Fibroblast of peridontal ligament (primary cell): Measurements from ENCODE around the gene ATG14.
"Not testable (repeated sequence)": the region's sequence is repeated elsewhere in the genome, so short reads cannot be mapped to it uniquely, and the experiment has no call there.

ENCODE experiments used
- DNase-seq: peaks from one replicate; pipeline ENCODE4 v3.0.0-alpha.2; 2010; ENCODE audit errors: extremely low read depth

Gene ATG14

GRCh38 chr14:55386037-55386808, 25.4 kb downstream of the ATG14 start:
- peak; percentile 38 for DNase-seq

- DNase-seq, result no peak
Observed at GRCh38 chr14:55384536-55384935, 27.1 kb downstream of the ATG14 start.

- DNase-seq, result no peak
Observed at GRCh38 chr14:55383541-55384140, 28.0 kb downstream of the ATG14 start.

GRCh38 chr14:55383056-55383466, 28.6 kb downstream of the ATG14 start:
- DNase-seq, result not testable (repeated sequence)

- no peak for DNase-seq
Observed at GRCh38 chr14:55382483-55382882, 29.1 kb downstream of the ATG14 start.

GRCh38 chr14:55381561-55381960, 30.1 kb downstream of the ATG14 start:
- DNase-seq, result no peak

GRCh38 chr14:55381040-55381439, 30.6 kb downstream of the ATG14 start:
- DNase-seq, result no peak

- DNase-seq, result no peak
Observed at GRCh38 chr14:55377236-55377635, 34.4 kb downstream of the ATG14 start.

- DNase-seq, result no peak
Observed at GRCh38 chr14:55374771-55375170, 36.9 kb downstream of the ATG14 start.

- peak; percentile 39 for DNase-seq
Observed at GRCh38 chr14:55373784-55374705, 37.6 kb downstream of the ATG14 start.

- no peak for DNase-seq
Observed at GRCh38 chr14:55372825-55373224, 38.8 kb downstream of the ATG14 start.

- DNase-seq, result no peak
Observed at GRCh38 chr14:55372423-55372822, 39.2 kb downstream of the ATG14 start.

GRCh38 chr14:55370883-55371455, 40.7 kb downstream of the ATG14 start:
- no peak for DNase-seq

GRCh38 chr14:55366271-55366670, 45.4 kb downstream of the ATG14 start:
- DNase-seq, result peak; percentile 78

GRCh38 chr14:55361190-55361589, 50.4 kb downstream of the ATG14 start:
- peak; percentile 42 for DNase-seq

- DNase-seq, result no peak
Observed at GRCh38 chr14:55359307-55359706, 52.3 kb downstream of the ATG14 start.

- DNase-seq, result no peak
Observed at GRCh38 chr14:55356913-55357312, 54.7 kb downstream of the ATG14 start.

GRCh38 chr14:55355922-55356321, 55.7 kb downstream of the ATG14 start:
- DNase-seq, result no peak

- peak; percentile 50 for DNase-seq
Observed at GRCh38 chr14:55354500-55354899, 57.1 kb downstream of the ATG14 start.

- DNase-seq, result no peak
Observed at GRCh38 chr14:55353686-55354467, 57.8 kb downstream of the ATG14 start.

GRCh38 chr14:55352201-55352600, 59.4 kb downstream of the ATG14 start:
- DNase-seq, result no peak
